B cell (primary cell): ENCODE results near the gene ANK3.

Experiments
- EZH2 ChIP-seq: IDR thresholded peaks from 2 replicates; pipeline ENCODE4 v1.6.1; 2012; ENCODE audit warnings: borderline replicate concordance, low read depth, mild to moderate bottlenecking, moderate library complexity, low read length; ENCODE audit not compliant: insufficient read depth, poor library complexity, severe bottlenecking
- TF ChIP-seq, protein P1 (sequence below): fragments of 200-600 bp; IDR thresholded peaks from one replicate; pipeline ENCODE4 v1.8.0; 2022; ENCODE audit warnings: antibody characterized with exemption, mild to moderate bottlenecking

DNA sequence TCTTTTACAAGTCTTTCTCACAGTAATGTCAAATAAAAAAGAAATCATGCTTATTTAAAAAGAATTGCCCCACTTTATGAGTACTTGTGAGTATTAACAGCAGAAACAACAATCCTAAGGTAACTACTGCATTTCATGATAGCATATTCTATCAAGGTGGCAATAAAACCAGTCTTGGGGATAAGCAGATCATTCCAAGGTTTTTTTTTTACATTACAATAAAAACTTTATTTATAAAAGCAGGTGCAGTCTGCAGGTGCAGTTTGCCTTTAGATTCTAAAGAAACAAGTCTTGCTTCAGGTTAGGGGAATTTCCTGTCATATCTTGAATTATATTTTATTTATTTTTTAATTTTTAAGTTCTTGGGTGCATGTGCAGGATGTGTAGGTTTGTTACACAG, 10.7 kb upstream of the ANK3 start:
- TF ChIP-seq, protein P1, sequence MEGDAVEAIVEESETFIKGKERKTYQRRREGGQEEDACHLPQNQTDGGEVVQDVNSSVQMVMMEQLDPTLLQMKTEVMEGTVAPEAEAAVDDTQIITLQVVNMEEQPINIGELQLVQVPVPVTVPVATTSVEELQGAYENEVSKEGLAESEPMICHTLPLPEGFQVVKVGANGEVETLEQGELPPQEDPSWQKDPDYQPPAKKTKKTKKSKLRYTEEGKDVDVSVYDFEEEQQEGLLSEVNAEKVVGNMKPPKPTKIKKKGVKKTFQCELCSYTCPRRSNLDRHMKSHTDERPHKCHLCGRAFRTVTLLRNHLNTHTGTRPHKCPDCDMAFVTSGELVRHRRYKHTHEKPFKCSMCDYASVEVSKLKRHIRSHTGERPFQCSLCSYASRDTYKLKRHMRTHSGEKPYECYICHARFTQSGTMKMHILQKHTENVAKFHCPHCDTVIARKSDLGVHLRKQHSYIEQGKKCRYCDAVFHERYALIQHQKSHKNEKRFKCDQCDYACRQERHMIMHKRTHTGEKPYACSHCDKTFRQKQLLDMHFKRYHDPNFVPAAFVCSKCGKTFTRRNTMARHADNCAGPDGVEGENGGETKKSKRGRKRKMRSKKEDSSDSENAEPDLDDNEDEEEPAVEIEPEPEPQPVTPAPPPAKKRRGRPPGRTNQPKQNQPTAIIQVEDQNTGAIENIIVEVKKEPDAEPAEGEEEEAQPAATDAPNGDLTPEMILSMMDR: no peak
- no peak for TF ChIP-seq EZH2
